GM13977 (cell line): ENCODE results near the gene SULT1C2.

Experiments used
- DNase-seq: peaks from one replicate; pipeline ENCODE4 v3.0.0; 2012; ENCODE audit warnings: low spot score
- CTCF ChIP-seq: IDR thresholded peaks from 2 replicates; pipeline ENCODE4 v1.5.1; 2012; ENCODE audit warnings: mild to moderate bottlenecking, control low read depth; ENCODE audit not compliant: insufficient read depth; ENCODE audit errors: extremely low read depth, missing control alignments
- in situ Hi-C: fragments of 300-500 bp; cut with MboI; formaldehyde crosslinking; loops from one replicate; pipeline ENCODE4 v1.12.0; 2022; ENCODE audit warnings: low sequenced_read_pairs, low pct_unique_long_range_greater_than_20kb, mixed read lengths, inconsistent platforms; ENCODE audit not compliant: unreplicated experiment

Gene SULT1C2

GRCh38 chr2:108320326-108320922 lies 31.7 kb downstream of the SULT1C2 start:
- no peak for DNase-seq
- in situ Hi-C loops, result no loop called here
- TF ChIP-seq CTCF, result no peak

- in situ Hi-C loops, result no loop called here
- no peak for TF ChIP-seq CTCF
Observed at GRCh38 chr2:108323619-108324018, 34.9 kb downstream of the SULT1C2 start.

GRCh38 chr2:108324531-108325255 lies 36.0 kb downstream of the SULT1C2 start:
- in situ Hi-C loops, result no loop called here
- no peak for TF ChIP-seq CTCF
- DNase-seq, result no peak

More at GRCh38 chr2:108323619-108324018, 34.9 kb downstream of the SULT1C2 start:
- DNase-seq, result no peak

- in situ Hi-C loops, result no loop called here
- TF ChIP-seq CTCF, result no peak
- DNase-seq, result no peak
Observed at GRCh38 chr2:108325756-108326155, 37.1 kb downstream of the SULT1C2 start.

GRCh38 chr2:108329771-108330170 lies 41.1 kb downstream of the SULT1C2 start:
- DNase-seq, result no peak
- no peak for TF ChIP-seq CTCF
- in situ Hi-C loops, result no loop called here

GRCh38 chr2:108330979-108331378 lies 42.3 kb downstream of the SULT1C2 start:
- no peak for TF ChIP-seq CTCF
- in situ Hi-C loops, result no loop called here
- DNase-seq, result no peak
